GM10266 (cell line): ENCODE measurements around the gene ZMYM4.
"Not testable (repeated sequence)": the region's sequence is repeated elsewhere in the genome, so short reads cannot be mapped to it uniquely, and the experiment has no call there.

Experiments used
- DNase-seq: peaks from one replicate; pipeline ENCODE4 v3.0.0; 2012; ENCODE audit errors: extremely low spot score
- TF ChIP-seq, protein P1 (sequence below): IDR thresholded peaks from 2 replicates; pipeline ENCODE4 v1.5.1; 2012; ENCODE audit warnings: mild to moderate bottlenecking, low read depth; ENCODE audit not compliant: control insufficient read depth, insufficient read depth; ENCODE audit errors: missing control alignments

The ZMYM4 gene

DNA sequence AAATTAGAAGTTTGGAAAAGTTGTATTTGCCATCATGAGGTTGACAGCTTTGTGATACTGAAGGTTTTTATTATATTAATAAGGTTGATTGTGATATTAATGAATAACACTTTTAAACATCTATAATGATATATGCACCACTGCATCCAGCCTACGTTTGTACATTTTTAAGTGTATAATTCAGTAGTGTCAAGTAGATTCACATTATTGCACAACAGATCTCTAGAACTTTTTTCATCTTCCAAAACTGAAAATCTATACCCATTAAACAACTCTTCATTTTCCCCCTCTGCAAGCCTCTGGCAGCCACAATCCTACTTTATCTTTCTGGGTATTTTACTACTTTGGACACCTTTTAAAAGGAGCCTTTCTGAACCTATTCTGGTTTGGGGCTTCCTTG lies 37.2 kb upstream of the ZMYM4 start:
- DNase-seq, result no peak
- TF ChIP-seq, protein P1, sequence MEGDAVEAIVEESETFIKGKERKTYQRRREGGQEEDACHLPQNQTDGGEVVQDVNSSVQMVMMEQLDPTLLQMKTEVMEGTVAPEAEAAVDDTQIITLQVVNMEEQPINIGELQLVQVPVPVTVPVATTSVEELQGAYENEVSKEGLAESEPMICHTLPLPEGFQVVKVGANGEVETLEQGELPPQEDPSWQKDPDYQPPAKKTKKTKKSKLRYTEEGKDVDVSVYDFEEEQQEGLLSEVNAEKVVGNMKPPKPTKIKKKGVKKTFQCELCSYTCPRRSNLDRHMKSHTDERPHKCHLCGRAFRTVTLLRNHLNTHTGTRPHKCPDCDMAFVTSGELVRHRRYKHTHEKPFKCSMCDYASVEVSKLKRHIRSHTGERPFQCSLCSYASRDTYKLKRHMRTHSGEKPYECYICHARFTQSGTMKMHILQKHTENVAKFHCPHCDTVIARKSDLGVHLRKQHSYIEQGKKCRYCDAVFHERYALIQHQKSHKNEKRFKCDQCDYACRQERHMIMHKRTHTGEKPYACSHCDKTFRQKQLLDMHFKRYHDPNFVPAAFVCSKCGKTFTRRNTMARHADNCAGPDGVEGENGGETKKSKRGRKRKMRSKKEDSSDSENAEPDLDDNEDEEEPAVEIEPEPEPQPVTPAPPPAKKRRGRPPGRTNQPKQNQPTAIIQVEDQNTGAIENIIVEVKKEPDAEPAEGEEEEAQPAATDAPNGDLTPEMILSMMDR, result no peak

DNA sequence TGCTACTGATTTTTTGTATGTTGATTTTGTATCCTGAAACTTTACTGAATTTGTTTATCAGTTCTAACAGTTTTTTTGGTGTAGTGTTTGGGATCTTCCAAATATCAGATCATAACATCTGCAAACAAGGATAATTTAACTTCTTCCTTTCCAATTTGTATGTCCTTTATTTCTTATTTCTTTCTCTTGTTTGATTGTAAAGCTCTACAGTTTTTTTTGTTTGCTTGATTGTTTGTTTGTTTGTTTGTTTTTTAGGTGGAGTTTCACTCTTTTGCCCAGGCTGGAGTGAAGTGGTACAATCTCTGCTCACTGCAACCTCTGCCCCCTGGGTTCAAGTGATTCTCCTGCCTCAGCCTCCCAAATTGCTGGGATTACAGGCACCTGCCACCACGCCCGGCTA lies 31.7 kb upstream of the ZMYM4 start:
- not testable (repeated sequence) for DNase-seq

DNA sequence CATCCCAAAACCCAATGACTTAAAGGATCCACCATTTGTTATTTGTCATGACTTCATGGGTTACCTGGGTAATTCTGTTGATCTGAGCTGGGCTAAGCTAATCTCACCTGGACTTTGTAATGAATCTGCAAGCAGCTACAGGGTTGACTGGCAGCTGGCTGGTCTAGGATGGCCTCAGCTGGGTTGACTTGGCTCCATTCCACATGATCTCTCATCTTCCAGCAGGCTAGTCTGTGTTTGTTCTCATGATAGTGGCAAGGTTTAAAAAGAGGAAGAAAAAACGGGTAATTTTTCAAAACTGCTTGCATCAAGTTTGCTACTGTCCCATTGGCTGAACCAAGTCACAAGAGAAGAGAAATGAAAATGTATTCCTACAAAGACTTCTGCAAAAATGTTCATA lies 24.8 kb upstream of the ZMYM4 start:
- TF ChIP-seq, protein P1, result no peak
- DNase-seq, result no peak

DNA sequence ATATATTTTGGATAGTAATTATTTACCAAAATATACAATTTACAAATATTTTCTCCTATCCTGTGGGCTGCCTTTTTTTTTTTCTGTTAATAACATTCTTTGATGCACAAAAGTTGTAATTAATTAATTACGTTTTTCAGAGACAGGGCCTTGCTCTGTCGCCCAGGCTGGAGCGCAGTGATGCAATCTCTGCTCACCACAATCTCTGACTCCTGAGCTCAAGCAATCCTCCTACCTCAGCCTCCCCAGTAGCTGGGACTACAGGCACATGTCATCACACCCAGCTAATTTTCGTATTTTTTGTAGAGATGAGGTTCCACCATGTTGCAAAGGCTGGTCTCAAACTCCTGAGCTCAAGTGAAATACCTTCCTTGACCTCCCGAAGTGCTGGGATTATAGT lies 21.3 kb upstream of the ZMYM4 start:
- DNase-seq, result no peak
- TF ChIP-seq, protein P1, result no peak

DNA sequence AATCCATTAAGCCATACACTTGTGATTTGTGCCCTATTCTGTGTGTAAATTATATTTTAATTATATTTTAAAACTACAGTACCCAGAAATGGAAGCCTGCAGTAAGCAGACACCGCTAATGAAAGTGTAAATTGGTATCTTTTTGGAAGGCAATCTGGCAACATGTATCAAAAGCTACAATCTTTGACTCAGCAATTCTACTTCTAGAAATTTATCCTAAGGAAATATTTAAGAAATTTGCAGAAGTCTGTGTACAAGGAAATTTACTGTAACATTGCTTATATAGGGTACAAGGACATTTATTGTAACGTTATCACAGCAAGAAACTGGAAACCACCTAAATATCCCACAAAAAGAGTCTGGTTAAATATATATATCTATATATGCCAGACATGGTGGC lies 14.6 kb upstream of the ZMYM4 start:
- no peak for DNase-seq
- TF ChIP-seq, protein P1, result no peak

DNA sequence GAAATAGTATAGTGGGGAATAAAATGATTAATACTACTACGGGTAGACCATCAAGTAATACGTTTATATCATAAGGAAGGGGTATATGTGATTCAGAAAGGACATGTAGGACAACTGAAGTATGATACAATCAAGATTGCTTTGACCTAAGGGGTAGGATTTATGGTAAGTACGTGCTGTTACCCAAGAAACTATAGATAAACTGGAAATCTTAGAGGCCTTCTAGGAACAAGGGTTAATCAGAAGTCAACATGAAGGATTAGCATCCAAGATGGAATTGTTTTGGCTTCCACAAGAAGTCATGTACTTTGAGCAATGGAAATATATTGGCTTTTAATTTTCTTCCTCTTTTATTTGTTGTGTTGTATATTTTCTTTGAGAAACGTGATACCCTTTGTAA lies 13.2 kb upstream of the ZMYM4 start:
- DNase-seq, result no peak
- TF ChIP-seq, protein P1, result no peak

DNA sequence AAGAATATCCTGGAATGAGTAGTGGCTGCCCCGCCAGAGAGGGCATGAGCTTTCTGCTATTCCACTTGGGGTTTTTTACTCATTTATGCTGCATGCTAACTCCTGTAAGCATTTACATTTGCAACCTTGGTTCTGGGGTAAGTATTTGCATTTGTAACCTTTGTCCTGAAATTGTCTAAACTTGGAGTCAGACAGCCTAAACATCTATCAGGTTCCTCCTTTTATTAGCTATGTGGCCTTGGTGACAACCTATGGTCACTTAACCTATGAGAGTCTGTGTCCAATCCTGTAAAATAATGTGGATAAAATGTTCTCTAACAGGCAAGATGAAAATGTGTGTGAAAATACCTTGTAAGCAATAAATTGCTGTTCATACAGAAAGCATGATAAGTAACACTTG lies 8.9 kb upstream of the ZMYM4 start:
- TF ChIP-seq, protein P1, result no peak
- DNase-seq, result no peak

DNA sequence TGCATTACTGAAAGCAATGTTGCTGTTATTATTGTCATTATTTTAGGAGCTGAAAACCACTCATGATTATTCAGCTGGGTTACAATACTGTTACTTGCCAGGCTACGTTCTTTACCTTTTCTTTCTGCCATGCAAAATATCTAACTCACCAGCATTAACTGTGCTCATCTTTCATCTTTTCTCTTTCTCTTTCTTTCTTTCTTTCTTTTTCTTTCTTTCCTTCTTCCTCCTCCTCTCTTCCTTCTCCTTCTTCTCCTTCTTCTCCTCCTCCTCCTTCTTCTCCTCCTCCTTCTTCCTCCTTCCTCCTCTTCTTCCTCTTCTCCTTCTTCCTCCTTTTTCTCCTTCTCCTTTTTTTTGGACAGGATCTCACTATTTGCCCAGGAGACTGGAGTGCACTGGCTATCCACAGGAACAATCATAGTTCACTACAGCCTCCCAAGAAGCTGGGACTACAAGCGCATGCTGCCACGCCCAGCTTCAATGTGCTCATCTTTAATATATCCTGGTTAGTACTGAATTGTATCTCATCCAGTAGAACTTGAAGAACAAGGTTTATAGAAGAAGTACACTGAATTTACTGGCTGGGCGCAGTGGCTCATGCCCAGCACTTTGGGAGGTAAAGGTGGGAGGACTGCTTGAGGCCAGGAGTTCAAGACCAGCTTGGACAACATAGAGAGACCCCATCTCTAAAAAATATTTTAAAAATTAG lies 6.9 kb upstream of the ZMYM4 start:
- TF ChIP-seq, protein P1, result no peak
- DNase-seq, result no peak
